ENCODE measurements around the gene ASGR1. TPM values are rescaled to one million over a fixed set of nuclear protein-coding genes. Genes with fewer than 3 reads are reported as not detected.
A peak's percentile ranks its signal among the peaks of the same experiment; 100 is the strongest.
"Not testable (repeated sequence)": the region's sequence is repeated elsewhere in the genome, so short reads cannot be mapped to it uniquely, and the experiment has no call there.

The ASGR1 gene
- total RNA-seq, 2 donors from 2014 or later, result 0.67 to 4.5 TPM

- H3K27ac Mint-ChIP-seq; H3K36me3 Mint-ChIP-seq (ENCODE audit: low read depth); ATAC-seq (replicated peaks); H3K27me3 Mint-ChIP-seq; H3K9me3 Mint-ChIP-seq; H3K4me3 Mint-ChIP-seq; H3K4me1 Mint-ChIP-seq: not testable (repeated sequence)
These were observed 6.5 kb downstream of the ASGR1 start for GRCh38 chr17:7172522-7173191.

- not testable (repeated sequence) for H3K4me1 Mint-ChIP-seq; H3K9me3 Mint-ChIP-seq; ATAC-seq (replicated peaks); H3K4me3 Mint-ChIP-seq; H3K36me3 Mint-ChIP-seq (ENCODE audit: low read depth); H3K27me3 Mint-ChIP-seq; H3K27ac Mint-ChIP-seq
These were observed 9.6 kb downstream of the ASGR1 start for GRCh38 chr17:7169565-7169908.

GRCh38 chr17:7168841-7169564 is 10.2 kb downstream of the ASGR1 start:
- H3K36me3 Mint-ChIP-seq (ENCODE audit: low read depth); ATAC-seq (replicated peaks); H3K9me3 Mint-ChIP-seq; H3K4me3 Mint-ChIP-seq; H3K27ac Mint-ChIP-seq; H3K4me1 Mint-ChIP-seq; H3K27me3 Mint-ChIP-seq: not testable (repeated sequence)

GRCh38 chr17:7167832-7168231 is 11.3 kb downstream of the ASGR1 start:
- Mint-ChIP-seq H3K4me3 (no peak overlapping the region), H3K9me3 (no peaks in the 10 kb centered on the region)
- ATAC-seq (replicated peaks), result no peak

GRCh38 chr17:7166873-7167272 is 12.3 kb downstream of the ASGR1 start:
- H3K4me1 Mint-ChIP-seq, result no peaks in the 10 kb centered on the region
- no peak for ATAC-seq (replicated peaks)
- H3K36me3 Mint-ChIP-seq (ENCODE audit: low read depth), result no peaks in the 10 kb centered on the region
- H3K4me3 Mint-ChIP-seq, result no peak overlapping the region
- H3K27ac Mint-ChIP-seq, result no peak overlapping the region
- H3K9me3 Mint-ChIP-seq, result no peaks in the 10 kb centered on the region
- peaks cover 5% of the 10 kb centered on the region for H3K27me3 Mint-ChIP-seq

More at GRCh38 chr17:7167832-7168231, 11.3 kb downstream of the ASGR1 start:
- Mint-ChIP-seq H3K27ac (no peak overlapping the region), H3K27me3 (peaks cover under 1% of the 10 kb centered on the region), H3K4me1 (no peaks in the 10 kb centered on the region), H3K36me3 (ENCODE audit: low read depth) (no peaks in the 10 kb centered on the region)

- not testable (repeated sequence) for ATAC-seq (replicated peaks)
These were observed 19.6 kb downstream of the ASGR1 start for GRCh38 chr17:7159571-7159970.

GRCh38 chr17:7158424-7158823 is 20.7 kb downstream of the ASGR1 start:
- not testable (repeated sequence) for ATAC-seq (replicated peaks); H3K27ac Mint-ChIP-seq; H3K4me1 Mint-ChIP-seq; H3K36me3 Mint-ChIP-seq (ENCODE audit: low read depth); H3K4me3 Mint-ChIP-seq; H3K9me3 Mint-ChIP-seq
- H3K27me3 Mint-ChIP-seq, result peaks cover 28% of the 10 kb centered on the region

More at GRCh38 chr17:7159571-7159970, 19.6 kb downstream of the ASGR1 start:
- H3K27ac Mint-ChIP-seq; H3K4me1 Mint-ChIP-seq; H3K9me3 Mint-ChIP-seq; H3K36me3 Mint-ChIP-seq (ENCODE audit: low read depth); H3K4me3 Mint-ChIP-seq: not testable (repeated sequence)
- H3K27me3 Mint-ChIP-seq, result peaks cover 24% of the 10 kb centered on the region

GRCh38 chr17:7156342-7156940 is 22.7 kb downstream of the ASGR1 start:
- Mint-ChIP-seq H3K4me3 (no peak overlapping the region), H3K9me3 (no peaks in the 10 kb centered on the region), H3K36me3 (ENCODE audit: low read depth) (no peaks in the 10 kb centered on the region), H3K4me1 (no peaks in the 10 kb centered on the region), H3K27ac (no peak overlapping the region), H3K27me3 (peaks cover 23% of the 10 kb centered on the region)
- no peak for ATAC-seq (replicated peaks)

GRCh38 chr17:7147772-7148171 is 31.4 kb downstream of the ASGR1 start:
- peak overlapping the region; percentile 45 for H3K27ac Mint-ChIP-seq
- ATAC-seq (replicated peaks), result peak; percentile 99
- no peaks in the 10 kb centered on the region for H3K27me3 Mint-ChIP-seq
- H3K9me3 Mint-ChIP-seq, result no peaks in the 10 kb centered on the region
- H3K4me3 Mint-ChIP-seq, result peak overlapping the region; percentile 19
- no peaks in the 10 kb centered on the region for H3K36me3 Mint-ChIP-seq (ENCODE audit: low read depth)
- H3K4me1 Mint-ChIP-seq, result no peaks in the 10 kb centered on the region

GRCh38 chr17:7146115-7146514 is 33.1 kb downstream of the ASGR1 start:
- Mint-ChIP-seq H3K4me1 (no peaks in the 10 kb centered on the region), H3K9me3 (no peaks in the 10 kb centered on the region), H3K27ac (no peak overlapping the region), H3K4me3 (no peak overlapping the region), H3K36me3 (ENCODE audit: low read depth) (no peaks in the 10 kb centered on the region), H3K27me3 (no peaks in the 10 kb centered on the region)
- ATAC-seq (replicated peaks), result no peak

- ATAC-seq (replicated peaks), result no peak
- no peaks in the 10 kb centered on the region for H3K27me3 Mint-ChIP-seq
- H3K9me3 Mint-ChIP-seq, result no peaks in the 10 kb centered on the region
- no peak overlapping the region for H3K27ac Mint-ChIP-seq
- no peak overlapping the region for H3K4me3 Mint-ChIP-seq
- H3K36me3 Mint-ChIP-seq (ENCODE audit: low read depth), result no peaks in the 10 kb centered on the region
- H3K4me1 Mint-ChIP-seq, result no peaks in the 10 kb centered on the region
These were observed 35.0 kb downstream of the ASGR1 start for GRCh38 chr17:7144213-7144612.

GRCh38 chr17:7141824-7142223 is 37.3 kb downstream of the ASGR1 start:
- H3K27me3 Mint-ChIP-seq, result no peaks in the 10 kb centered on the region
- no peak overlapping the region for H3K4me3 Mint-ChIP-seq
- no peaks in the 10 kb centered on the region for H3K36me3 Mint-ChIP-seq (ENCODE audit: low read depth)
- no peak for ATAC-seq (replicated peaks)
- H3K9me3 Mint-ChIP-seq, result no peaks in the 10 kb centered on the region
- H3K27ac Mint-ChIP-seq, result no peak overlapping the region
- no peaks in the 10 kb centered on the region for H3K4me1 Mint-ChIP-seq

- Mint-ChIP-seq H3K36me3 (ENCODE audit: low read depth) (no peaks in the 10 kb centered on the region), H3K27me3 (no peaks in the 10 kb centered on the region), H3K4me1 (no peaks in the 10 kb centered on the region), H3K9me3 (no peaks in the 10 kb centered on the region), H3K27ac (no peak overlapping the region), H3K4me3 (no peak overlapping the region)
- ATAC-seq (replicated peaks), result no peak
These were observed 39.8 kb downstream of the ASGR1 start for GRCh38 chr17:7139400-7139799.

GRCh38 chr17:7138800-7139381 is 40.3 kb downstream of the ASGR1 start:
- H3K27me3 Mint-ChIP-seq, result no peaks in the 10 kb centered on the region
- H3K4me1 Mint-ChIP-seq, result no peaks in the 10 kb centered on the region
- H3K36me3 Mint-ChIP-seq (ENCODE audit: low read depth), result no peaks in the 10 kb centered on the region
- no peak overlapping the region for H3K4me3 Mint-ChIP-seq
- no peak overlapping the region for H3K27ac Mint-ChIP-seq
- no peaks in the 10 kb centered on the region for H3K9me3 Mint-ChIP-seq
- no peak for ATAC-seq (replicated peaks)

Measured in activated T-helper 17 cell treated with anti-CD3 and anti-CD28 coated beads, Interleukin-2, amount 50 U/mL, for 72 hours (primary cell).